DMS114 treated with DMSO at 0.1 percent for 48 hours (cell line): ENCODE results near the gene NT5C2.
"Not testable (repeated sequence)": the region's sequence is repeated elsewhere in the genome, so short reads cannot be mapped to it uniquely, and the experiment has no call there.

ENCODE experiments used
- DNase-seq: peaks from one replicate; lab custom pipeline; 2025; ENCODE audit not compliant: unreplicated experiment; lab: John Stamatoyannopoulos, UW

Gene NT5C2

DNA sequence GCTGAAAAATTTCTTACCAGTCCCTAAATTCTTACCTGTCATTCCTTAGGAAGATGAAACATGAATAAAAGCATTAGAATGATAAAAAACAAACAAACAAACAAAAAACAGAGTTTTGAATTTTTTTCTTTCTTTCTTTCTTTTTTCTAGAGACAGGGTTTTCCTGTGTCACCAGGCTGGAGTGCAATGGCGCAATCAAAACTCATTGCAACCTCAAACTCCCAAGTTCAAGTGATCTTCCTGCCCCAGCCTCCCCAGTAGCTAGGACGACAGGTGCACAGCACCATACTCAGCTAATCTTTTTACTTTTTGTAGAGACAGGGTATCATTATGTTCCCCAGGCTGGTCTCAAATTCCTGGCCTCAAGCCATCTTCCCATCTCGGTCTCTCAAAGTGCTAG lies 26.5 kb downstream of the NT5C2 start:
- DNase-seq = no peak

DNA sequence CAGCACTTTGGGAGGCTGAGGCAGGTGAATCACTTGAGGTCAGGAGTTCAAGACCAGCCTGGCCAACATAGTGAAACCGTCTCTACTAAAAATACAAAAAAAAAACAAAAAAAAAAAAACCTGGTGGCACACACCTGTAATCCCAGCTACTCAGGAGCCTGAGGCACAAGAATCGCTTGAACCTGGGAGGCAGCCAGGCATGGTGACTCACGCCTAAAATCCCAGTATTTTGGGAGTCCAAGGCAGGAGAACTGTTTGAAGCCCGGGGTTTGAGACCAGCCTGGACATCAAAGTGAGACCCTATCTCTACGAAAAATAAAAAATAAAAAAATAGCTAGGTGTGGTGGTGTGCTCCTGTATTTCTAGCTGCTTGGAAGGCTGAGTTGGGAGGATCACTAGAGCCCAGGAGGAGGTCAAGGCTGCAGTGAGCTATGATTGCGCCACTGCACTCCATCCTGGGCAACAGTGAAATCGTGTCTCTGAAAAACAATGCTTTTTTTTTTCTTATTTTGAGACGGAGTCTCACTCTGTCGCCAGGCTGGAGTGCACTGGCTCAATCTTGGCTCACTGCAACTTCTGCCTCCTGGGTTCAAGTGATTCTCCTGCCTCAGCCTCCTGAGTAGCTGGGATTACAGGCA lies 29.2 kb downstream of the NT5C2 start:
- DNase-seq = not testable (repeated sequence)

DNA sequence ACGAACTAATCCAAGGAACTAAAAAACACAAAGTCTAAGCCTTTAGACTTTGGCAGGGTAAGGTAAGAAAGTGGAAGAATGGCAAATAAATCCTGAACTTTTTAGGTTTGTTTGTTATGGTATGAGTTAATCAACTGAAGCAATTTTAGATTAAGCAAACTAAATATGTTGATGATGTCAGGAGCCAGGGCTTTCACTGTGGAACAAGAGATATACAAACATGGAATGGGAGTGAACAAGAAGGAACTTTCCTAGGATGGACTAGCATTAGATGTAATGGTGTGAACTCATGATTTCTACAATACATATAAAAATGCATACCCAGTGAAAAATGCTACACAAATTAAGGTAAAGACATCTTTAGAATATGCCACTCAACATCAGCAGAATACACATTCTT lies 35.8 kb downstream of the NT5C2 start:
- no peak for DNase-seq

DNA sequence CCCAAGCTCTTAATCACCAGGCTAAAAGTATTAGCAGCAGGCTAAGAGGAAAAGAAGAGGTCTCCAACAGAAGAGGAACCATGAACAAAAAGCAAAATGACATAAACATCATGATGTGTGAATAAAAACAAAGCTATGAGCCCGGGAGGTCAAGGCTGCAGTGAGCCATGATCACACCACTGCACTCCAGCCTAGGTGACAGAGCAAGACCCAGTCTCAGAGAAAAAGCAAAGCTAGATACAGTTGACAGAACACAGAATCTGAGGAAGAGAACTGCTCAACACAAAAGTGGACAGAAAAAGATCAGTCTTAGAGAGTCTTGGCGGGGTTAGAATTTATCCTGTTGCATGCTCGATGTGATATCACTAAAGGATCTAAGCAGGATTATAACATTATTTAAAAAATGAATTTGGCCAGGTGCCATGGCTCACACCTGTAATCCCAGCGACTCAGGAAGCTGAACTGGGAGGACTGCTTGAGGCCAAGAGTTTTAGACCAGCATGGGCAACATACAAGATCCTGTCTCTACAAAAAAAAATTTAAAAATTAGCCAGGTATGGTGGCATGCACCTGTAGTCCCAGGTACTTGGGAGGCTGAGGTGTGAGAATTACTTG lies 37.5 kb downstream of the NT5C2 start:
- DNase-seq = no peak

DNA sequence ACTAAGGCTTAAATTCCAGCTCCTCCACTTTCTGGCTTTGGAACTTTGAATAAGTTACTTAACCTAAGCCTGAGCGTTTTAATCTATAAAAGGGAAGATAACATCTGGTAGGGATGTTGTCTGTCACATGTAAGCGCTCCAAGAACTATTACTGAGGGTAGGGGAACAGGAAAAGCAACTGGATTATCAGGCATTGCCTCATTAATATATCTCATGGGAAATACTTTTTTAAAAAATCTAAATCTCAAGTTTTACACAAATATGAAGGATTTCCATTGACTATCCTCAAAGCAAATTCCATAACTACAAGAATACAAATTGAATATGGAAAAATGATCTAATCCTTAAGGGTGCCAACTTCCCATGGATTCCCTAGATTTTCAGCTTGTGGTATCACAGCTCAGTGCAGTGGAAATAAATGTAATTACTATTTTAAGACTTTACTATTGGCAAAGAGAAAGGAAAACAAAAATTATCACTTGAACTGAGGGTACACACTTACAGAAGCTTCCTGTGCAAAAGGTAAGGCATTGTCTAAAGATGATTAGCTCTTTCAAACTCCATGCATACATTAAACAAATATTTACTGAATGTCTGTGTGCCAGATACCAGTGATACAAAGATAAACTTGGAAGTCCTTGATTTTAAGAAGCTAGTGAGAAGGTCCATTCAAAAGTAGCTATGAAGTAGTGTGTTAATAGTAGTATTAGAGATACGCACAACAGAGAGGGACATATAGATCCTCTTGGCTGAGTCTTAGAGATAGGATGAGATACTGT lies 38.4 kb downstream of the NT5C2 start:
- DNase-seq = no peak

DNA sequence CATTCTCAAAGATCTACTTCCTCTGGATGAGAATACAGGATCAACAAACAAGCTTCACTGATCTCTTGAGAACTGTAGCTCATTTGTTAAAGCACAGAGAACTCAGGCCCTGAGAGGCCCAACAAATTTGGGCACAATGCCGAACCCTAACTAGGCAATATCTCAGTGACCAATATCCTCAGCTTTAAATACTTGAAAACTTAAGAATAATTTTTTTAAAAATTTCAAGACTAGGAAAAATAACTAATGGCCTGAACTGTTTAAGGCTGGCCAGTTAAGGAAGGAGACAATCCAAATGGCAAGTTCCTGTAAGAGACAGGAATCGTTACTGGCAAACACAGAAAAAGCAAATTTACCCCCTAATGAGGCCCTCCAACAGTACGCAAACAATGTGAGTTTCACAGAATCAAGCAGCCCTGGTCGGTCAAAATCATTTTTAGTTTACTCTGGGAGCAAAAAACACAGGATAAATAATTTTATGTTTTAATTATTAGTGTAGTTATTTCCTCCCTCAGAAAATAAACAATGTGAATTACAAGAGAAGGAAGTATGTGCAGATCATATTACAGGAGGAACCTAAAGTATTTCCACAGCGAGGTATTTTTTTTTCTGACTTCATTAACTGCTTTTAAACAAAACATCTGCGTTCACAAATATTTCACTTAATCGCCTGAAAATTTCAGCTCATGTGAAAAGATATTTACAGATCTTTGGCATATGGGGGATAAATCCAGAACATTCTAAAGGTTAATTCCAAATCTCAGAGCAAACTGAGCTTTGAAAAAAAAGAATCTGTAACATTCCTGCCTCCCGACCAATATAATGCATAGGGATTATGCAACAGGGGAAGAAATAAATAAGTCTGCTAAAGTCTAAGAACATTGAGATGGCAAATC lies 39.5 kb downstream of the NT5C2 start:
- peak; percentile 47 for DNase-seq

DNA sequence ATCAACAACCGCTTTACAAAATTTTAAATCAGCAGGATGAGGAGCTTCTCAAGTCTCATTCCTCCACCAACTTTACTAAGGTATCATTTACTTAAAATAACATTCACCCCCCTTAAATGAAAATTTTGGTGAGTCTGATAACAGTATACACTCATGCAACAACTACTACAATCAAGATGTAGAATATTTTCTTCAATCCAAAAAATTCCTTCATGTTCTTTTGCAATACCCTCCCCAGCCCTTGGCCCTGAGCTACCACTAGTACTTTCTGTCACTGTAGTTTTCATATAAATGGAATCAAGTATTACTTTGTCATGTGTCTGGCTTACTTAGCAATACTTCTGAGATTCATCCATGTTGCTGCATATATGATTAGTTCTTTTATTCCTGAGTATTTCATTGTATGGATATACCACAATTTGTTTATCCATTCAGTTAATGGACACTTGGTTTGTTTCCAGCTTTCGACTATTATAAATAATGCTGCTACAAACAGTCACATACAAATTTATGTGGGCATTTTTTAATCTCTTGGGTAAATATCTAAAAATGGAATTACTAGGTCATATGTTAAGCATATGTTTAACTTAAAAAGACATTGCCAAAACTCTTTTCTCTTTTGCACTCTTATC lies 43.0 kb downstream of the NT5C2 start:
- no peak for DNase-seq

DNA sequence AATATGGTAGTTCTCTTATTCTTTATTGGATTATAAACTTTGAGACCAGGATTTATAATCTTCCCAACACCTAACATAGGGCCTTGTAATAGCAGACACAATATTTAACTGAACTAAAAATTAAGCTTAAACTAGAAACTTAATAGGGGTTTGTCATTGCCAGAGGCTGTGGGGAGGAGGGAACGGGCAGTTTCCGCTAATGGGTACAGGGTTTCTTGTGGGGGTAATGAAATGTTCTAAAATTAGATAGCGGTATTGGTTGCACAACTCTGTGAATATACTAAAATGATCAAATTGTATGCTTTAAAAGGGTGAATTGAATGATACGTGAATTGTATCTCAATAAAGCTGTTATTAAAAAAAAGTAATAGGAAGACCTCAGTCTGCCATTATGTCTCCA lies 45.4 kb downstream of the NT5C2 start:
- DNase-seq = no peak

DNA sequence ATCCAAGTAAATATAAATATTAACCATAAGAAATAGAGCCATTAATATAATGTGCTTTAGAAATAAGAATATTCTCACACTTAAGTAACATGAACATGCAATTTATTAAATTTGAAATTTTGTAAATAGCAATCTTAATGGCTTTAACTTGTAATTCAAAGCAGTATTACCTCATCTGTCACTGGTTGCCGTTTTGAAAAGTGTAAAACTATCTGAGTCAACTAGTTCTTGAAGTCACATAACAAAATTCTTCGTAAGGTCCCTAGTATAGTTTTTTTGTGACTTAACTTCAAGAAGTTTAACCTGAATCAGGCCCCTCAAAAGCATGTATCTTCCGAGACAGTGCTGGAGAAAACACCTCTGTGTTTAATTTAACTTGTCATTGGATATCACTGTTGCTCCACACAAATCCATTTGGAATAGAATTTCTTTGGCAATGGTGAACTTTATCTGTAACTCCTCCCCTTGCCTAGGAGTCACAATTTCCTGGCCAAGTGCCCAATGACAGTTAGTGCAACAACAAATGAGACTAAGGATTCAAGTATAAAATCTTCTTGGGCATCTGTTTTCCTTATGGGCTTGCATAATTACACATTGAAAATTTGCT lies 47.1 kb downstream of the NT5C2 start:
- DNase-seq = no peak

DNA sequence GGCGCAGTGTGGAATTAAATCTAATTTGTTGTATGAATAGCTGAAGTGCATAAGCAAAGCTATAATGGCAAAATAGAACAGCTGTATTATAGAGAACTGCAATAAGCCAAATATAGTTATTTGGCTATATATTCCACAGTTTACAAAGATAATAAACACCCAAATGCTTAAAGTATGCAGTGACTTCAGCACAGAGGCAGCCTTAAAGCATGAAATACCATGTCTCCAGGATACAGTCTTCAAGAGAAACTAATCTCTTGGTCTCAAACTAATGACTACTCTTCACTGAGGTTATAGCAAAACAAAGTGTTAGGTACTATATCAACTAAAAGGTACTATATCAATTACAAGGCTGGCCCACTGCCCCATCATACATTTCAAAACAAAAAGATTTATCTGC lies 48.0 kb downstream of the NT5C2 start:
- DNase-seq = no peak

DNA sequence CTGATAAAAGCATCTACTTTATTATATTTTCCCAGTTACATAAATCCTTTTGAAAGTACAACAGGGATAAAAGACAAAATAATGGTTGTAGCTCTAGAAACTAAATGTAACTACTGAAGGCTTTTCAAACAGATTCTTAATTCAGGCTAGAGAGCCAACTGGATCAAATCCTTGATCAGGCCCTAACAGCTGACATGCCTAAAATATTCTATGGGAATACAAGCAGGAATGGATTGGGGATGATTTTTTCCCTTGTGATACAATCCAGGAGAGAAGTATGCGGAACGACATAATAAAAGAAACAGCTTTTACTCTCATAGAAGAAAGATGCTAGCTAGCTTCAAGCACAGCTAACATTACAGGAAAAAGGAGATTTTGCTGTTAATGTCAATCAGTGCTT lies 49.0 kb downstream of the NT5C2 start:
- no peak for DNase-seq

DNA sequence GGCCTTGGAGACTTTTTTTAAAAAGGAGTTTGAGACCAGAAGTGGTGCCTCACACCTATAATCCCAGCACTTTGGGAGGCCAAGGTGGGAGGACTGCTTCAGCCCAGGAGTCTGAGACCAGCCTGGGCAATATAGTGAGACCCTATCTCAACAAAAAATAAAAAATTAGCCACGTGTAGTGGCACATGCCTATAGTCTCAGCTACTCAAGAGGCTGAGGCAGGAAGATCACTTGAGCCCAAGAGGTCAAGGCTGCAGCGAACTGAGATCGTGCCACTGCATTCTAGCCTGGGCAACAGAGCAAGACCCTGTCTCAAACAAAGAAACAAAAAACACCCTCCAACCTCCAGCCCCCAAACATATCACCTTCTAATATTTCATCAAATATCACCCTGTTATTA lies 49.4 kb downstream of the NT5C2 start:
- not testable (repeated sequence) for DNase-seq

DNA sequence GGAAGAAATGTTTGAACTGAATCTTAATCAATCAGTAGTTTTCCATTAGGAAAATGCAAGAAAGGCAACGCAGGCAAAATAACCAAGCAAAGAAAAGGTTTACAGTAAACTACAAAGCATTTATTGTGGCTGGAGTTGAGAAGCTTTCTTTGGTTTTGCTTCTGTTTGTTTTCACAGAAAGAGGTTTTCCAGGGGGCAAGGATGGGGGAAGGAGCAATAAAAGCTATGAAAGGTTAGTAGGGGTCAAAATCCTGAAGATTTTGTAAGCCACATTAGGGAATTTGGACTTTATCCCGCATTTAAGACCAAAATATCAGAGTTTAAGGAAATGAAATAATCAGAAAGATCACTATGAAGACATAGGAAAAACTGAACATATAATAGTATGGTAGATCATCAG lies 51.1 kb downstream of the NT5C2 start:
- no peak for DNase-seq

DNA sequence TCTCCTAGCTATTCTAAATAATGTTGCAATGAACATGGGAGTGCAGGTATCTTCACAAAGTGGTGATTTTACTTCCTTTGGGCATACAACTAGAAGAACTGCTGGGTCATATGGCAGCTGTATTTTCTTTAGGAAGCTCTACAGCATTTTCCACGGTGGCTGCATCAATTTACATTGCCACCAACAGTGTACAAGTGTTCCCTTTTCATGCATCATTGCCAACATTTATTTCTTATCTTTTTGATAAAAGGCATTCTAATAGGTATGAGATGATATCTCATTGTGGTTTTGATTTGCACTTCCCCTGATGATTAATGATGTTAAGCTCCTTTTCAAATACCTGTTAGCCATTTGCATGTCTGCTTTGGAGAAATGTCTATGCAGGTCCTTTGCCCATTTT lies 52.6 kb downstream of the NT5C2 start:
- no peak for DNase-seq

DNA sequence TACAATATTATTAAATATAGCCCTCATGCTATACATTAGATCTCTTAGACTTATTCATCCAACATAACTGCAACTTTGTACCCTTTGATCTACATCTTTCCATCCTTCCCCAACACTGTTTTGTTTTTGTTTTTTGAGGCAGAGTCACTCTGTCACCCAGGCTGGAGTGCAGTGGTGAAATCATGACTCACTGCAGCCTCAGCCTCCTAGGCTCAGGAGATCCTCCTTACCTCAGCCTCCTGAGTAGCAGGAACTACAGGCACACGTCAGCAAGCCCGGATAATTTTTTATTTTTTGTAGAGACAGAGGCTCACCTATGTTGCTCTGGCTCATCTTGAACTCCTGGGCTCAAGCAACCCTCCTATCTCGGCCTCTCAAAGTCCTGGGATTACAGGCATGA lies 53.3 kb downstream of the NT5C2 start:
- DNase-seq = no peak

DNA sequence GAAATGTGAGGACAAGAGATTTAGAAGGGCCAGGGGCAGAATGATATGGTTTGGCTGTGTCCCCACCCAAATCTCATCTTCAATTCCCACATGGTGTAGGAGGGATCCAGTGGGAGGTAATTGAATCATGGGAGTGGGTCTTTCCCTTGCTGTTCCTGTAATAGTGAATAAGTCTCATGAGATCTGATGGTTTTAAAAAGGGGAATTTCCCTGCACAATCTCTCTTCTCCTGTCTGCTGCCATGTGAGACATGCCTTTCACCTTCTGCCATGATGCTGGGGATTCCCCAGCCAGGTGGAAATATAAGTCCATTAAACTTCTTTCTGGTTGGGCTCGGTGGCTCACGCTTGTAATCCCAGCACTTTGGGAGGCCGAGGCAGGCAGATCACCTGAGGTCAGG lies 57.9 kb downstream of the NT5C2 start:
- DNase-seq = not testable (repeated sequence)

DNA sequence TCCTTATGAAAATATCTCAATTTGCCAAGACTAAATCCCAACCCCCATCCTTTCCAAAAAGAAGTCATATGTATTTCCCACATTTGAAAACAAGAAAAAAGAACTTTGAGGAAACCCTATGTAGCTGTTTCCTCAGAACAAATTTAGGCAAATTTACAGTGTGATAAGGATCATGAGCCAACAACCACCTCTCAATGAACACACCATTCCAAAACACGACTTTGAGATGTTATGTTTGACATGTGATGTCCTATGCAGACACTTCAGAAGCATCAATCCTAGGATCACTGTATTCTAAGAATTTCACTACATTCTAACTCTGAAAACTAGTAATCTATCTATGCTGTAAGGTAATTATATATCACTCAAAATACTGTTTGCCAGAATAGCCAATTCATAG lies 62.2 kb downstream of the NT5C2 start:
- DNase-seq = no peak

DNA sequence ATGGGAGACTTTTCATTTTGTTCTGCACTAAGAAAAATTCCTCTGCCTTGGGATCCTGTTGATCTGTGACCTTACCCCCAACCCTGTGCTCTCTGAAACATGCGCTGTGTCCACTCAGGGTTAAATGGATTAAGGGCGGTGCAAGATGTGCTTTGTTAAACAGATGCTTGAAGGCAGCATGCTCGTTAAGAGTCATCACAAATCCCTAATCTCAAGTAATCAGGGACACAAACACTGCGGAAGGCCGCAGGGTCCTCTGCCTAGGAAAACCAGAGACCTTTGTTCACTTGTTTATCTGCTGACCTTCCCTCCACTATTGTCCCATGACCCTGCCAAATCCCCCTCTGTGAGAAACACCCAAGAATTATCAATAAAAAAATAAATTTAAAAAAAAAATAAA lies 62.9 kb downstream of the NT5C2 start:
- DNase-seq = not testable (repeated sequence)

DNA sequence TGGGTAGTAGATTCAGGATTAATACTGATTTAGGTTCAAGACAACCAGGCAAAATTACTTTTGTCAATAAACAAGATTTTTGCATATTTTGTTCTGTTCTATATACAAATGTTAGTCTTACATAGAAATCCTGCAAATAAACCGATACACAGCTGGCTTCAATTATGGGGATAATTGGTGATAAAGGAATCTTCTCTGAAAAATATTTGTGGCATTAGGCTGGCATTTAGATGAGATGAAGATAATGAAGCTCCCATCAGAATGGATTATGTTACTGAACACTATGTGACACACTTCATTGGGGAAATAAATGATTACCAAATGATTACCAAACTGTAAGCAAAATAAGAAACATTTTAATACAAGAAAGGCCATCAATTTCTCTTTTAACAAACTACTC lies 65.8 kb downstream of the NT5C2 start:
- DNase-seq = no peak
